ENCODE data around the gene CFAP74.
A peak's percentile ranks its signal among the peaks of the same experiment; 100 is the strongest.

The CFAP74 gene

GRCh38 chr1:1921901-1922701 lies 81.5 kb downstream of the CFAP74 start:
- no peaks in the 10 kb centered on the region for H3K36me3 ChIP-seq (ENCODE audit: control insufficient read depth in 2 of 2, insufficient read depth in 1 of 2, low read length in 2 of 2)
- H3K4me3 ChIP-seq (ENCODE audit: low read depth, low read length) = no peak overlapping the region
- ChIA-PET CTCF (interaction anchor here (1.0 kb wide), 1 partner anchor 37 kb away, joined by 3 read pairs; no protein-coding TSS in a partner anchor), POLR2A (no interaction called here)
- H3K27ac ChIP-seq (ENCODE audit: extremely low read depth, low read depth, low read length) = no peak overlapping the region
- H3K9me3 ChIP-seq (ENCODE audit: control insufficient read depth, insufficient read depth, low read depth, low read length) = no peaks in the 10 kb centered on the region
- H3K4me1 ChIP-seq (ENCODE audit: control insufficient read depth, insufficient read depth, low read length) = no peaks in the 10 kb centered on the region
- TF ChIP-seq GLIS1 (tag by site-specific recombination; IDR thresholded peaks at IDR 0.05) (peak; percentile 29), KLF8 (tag by site-specific recombination; IDR thresholded peaks at IDR 0.05) (no peak), ZFHX2 (tag by site-specific recombination; conservative IDR thresholded peaks at IDR 0.05) (peak; percentile 70), YY2 (tag by site-specific recombination; IDR thresholded peaks at IDR 0.05) (no peak), ZNF433 (tag by site-specific recombination; IDR thresholded peaks at IDR 0.05; ENCODE audit: low read depth) (no peak), ZNF248 (tag by site-specific recombination; IDR thresholded peaks at IDR 0.05) (no peak), EGR2 (tag by site-specific recombination; IDR thresholded peaks at IDR 0.05; ENCODE audit: low read depth) (peak; percentile 77)
- TF ChIP-seq, protein P1, sequence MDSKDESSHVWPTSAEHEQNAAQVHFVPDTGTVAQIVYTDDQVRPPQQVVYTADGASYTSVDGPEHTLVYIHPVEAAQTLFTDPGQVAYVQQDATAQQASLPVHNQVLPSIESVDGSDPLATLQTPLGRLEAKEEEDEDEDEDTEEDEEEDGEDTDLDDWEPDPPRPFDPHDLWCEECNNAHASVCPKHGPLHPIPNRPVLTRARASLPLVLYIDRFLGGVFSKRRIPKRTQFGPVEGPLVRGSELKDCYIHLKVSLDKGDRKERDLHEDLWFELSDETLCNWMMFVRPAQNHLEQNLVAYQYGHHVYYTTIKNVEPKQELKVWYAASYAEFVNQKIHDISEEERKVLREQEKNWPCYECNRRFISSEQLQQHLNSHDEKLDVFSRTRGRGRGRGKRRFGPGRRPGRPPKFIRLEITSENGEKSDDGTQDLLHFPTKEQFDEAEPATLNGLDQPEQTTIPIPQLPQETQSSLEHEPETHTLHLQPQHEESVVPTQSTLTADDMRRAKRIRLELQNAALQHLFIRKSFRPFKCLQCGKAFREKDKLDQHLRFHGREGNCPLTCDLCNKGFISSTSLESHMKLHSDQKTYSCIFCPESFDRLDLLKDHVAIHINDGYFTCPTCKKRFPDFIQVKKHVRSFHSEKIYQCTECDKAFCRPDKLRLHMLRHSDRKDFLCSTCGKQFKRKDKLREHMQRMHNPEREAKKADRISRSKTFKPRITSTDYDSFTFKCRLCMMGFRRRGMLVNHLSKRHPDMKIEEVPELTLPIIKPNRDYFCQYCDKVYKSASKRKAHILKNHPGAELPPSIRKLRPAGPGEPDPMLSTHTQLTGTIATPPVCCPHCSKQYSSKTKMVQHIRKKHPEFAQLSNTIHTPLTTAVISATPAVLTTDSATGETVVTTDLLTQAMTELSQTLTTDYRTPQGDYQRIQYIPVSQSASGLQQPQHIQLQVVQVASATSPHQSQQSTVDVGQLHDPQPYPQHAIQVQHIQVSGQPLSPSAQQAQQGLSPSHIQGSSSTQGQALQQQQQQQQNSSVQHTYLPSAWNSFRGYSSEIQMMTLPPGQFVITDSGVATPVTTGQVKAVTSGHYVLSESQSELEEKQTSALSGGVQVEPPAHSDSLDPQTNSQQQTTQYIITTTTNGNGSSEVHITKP (tag by site-specific recombination; IDR thresholded peaks at IDR 0.05) = no peak

DNA sequence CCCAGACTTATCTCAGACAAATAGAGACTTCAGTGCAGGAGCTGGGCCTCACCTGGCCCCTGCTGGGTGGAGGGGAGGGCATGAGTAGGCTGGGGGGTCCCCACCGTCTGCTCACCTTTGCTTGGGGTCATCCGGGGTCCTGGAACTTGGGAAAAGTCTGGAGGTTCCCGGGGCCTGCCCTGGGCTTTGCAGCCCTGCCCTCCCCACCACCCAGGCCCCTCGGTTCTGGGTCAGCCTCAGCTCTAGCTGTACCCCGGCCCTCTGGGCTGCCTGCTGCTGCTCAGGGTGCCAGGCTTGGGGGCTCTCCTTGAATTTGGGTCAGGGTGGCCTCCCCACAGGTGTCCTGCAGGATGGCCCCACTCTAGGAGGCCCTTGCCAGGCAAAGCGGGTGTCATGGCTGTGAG lies 82.1 kb downstream of the CFAP74 start:
- H3K36me3 ChIP-seq (ENCODE audit: control insufficient read depth in 2 of 2, insufficient read depth in 1 of 2, low read length in 2 of 2) = no peaks in the 10 kb centered on the region
- H3K9me3 ChIP-seq (ENCODE audit: control insufficient read depth, insufficient read depth, low read depth, low read length) = no peaks in the 10 kb centered on the region
- no peak overlapping the region for H3K27ac ChIP-seq (ENCODE audit: extremely low read depth, low read depth, low read length)
- H3K4me3 ChIP-seq (ENCODE audit: low read depth, low read length) = no peak overlapping the region
- ChIA-PET POLR2A (no interaction called here), CTCF (interaction anchor here (0.7 kb wide), 1 partner anchor 339 kb away, joined by 3 read pairs; no protein-coding TSS in a partner anchor)
- no peak for TF ChIP-seq GFI1B (tag by site-specific recombination; IDR thresholded peaks at IDR 0.05)
- TF ChIP-seq ZNF202 (tag by site-specific recombination; IDR thresholded peaks at IDR 0.05; ENCODE audit: borderline replicate concordance) = no peak
- no peak for TF ChIP-seq ZNF544 (tag by site-specific recombination; IDR thresholded peaks at IDR 0.05)
- TF ChIP-seq, protein P2, sequence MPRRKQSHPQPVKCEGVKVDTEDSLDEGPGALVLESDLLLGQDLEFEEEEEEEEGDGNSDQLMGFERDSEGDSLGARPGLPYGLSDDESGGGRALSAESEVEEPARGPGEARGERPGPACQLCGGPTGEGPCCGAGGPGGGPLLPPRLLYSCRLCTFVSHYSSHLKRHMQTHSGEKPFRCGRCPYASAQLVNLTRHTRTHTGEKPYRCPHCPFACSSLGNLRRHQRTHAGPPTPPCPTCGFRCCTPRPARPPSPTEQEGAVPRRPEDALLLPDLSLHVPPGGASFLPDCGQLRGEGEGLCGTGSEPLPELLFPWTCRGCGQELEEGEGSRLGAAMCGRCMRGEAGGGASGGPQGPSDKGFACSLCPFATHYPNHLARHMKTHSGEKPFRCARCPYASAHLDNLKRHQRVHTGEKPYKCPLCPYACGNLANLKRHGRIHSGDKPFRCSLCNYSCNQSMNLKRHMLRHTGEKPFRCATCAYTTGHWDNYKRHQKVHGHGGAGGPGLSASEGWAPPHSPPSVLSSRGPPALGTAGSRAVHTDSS (tag by site-specific recombination; IDR thresholded peaks at IDR 0.05) = no peak
- TF ChIP-seq ZNF626 (tag by site-specific recombination; IDR thresholded peaks at IDR 0.05) = no peak
- H3K4me1 ChIP-seq (ENCODE audit: control insufficient read depth, insufficient read depth, low read length) = no peaks in the 10 kb centered on the region

DNA sequence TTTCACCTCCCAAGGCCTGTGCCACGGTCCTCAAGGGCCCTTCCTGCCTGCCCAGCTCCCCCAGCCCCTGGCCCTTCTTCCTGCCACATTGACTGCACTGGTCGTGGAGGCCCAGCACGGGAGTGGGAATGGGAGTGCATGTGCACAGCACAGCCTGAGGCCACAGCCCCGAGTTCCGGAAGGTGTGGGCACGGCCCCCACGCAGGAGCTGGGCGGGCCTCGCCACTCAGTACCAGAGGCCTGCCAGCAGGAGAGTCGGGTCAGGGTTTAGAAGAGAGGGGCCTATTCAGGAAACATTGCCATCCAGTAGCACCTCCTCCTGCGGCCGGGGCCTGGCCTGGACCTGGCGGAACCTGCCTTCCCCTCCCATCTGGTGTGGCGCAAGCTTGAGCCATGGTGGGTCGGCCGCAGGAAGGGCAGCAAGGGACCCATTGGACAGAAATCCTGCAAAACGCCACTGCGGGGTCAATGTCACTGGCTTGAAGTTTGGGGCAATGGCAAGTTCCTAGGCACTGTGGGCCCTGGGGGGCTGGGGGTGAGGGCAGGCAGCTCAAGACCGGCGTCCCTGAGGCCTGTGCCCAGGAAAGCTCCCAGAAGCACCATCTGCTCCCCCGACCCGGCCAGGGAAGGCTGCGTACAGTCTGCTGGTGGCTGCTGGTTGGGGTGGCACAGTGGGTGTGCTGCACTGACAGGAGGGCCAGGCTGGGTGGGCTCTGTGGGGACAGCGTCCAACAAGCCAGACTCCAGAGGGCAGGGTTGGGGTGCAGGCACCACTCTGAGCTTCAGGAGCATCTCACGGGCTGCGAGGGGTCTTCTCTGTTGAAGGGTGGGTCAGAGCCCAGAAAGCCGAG lies 82.8 kb downstream of the CFAP74 start:
- no peaks in the 10 kb centered on the region for H3K9me3 ChIP-seq (ENCODE audit: control insufficient read depth, insufficient read depth, low read depth, low read length)
- no peaks in the 10 kb centered on the region for H3K4me1 ChIP-seq (ENCODE audit: control insufficient read depth, insufficient read depth, low read length)
- H3K36me3 ChIP-seq (ENCODE audit: control insufficient read depth in 2 of 2, insufficient read depth in 1 of 2, low read length in 2 of 2) = no peaks in the 10 kb centered on the region
- ChIA-PET CTCF (interaction anchor here (0.6 to 0.7 kb wide), 2 partner anchors 126 to 339 kb away, joined by 3 read pairs; no protein-coding TSS in a partner anchor), POLR2A (no interaction called here)
- TF ChIP-seq EGR2 (tag by site-specific recombination; IDR thresholded peaks at IDR 0.05; ENCODE audit: low read depth) (0 out of 2 replicates have a peak, but pooled peaks have one; percentile 23), ZNF521 (tag by site-specific recombination; IDR thresholded peaks at IDR 0.05) (no peak), ZFHX2 (tag by site-specific recombination; conservative IDR thresholded peaks at IDR 0.05) (0 out of 2 replicates have a peak, but pooled peaks have one; percentile 28), SP2 (tag by site-specific recombination; IDR thresholded peaks at IDR 0.05) (peak; percentile 11; the same call in 1 of the 2 replicates)
- no peak overlapping the region for H3K27ac ChIP-seq (ENCODE audit: extremely low read depth, low read depth, low read length)
- no peak overlapping the region for H3K4me3 ChIP-seq (ENCODE audit: low read depth, low read length)
